Thymus (tissue), 14 donors: ENCODE data around the gene TSC22D4. TPM values are rescaled to one million over a fixed set of nuclear protein-coding genes. Genes with fewer than 3 reads are reported as not detected.
"Not testable (repeated sequence)": the region's sequence is repeated elsewhere in the genome, so short reads cannot be mapped to it uniquely, and the experiment has no call there.

Experiments used
- DNase-seq, 9 donors: peaks; one replicate each; pipeline ENCODE4 v3.0.0-alpha.2; 2013; ENCODE audit warnings: low spot score in 9 of 9, low read depth in 6 of 9, missing footprints in 1 of 9
- H3K27ac ChIP-seq, 2 donors: one replicate each; pipeline ENCODE4 v1.5.1; 2013; ENCODE audit warnings: control low read depth in 1 of 2, low read depth in 1 of 2, low read length in 1 of 2, mild to moderate bottlenecking in 1 of 2, moderate library complexity in 1 of 2
- H3K27me3 ChIP-seq, 2 donors: one replicate each; pipeline ENCODE4 v1.5.1; 2013; ENCODE audit warnings: low read length in 1 of 2; ENCODE audit not compliant: control insufficient read depth in 2 of 2, insufficient read depth in 1 of 2
- H3K36me3 ChIP-seq, 2 donors: one replicate each; pipeline ENCODE4 v1.5.1; 2013; ENCODE audit warnings: low read length in 1 of 2, mild to moderate bottlenecking in 1 of 2, moderate library complexity in 1 of 2; ENCODE audit not compliant: control insufficient read depth in 2 of 2, insufficient read depth in 2 of 2
- H3K4me1 ChIP-seq, 2 donors: one replicate each; pipeline ENCODE4 v1.5.1; 2013; ENCODE audit warnings: low read length in 2 of 2; ENCODE audit not compliant: control insufficient read depth in 2 of 2, insufficient read depth in 2 of 2
- H3K4me3 ChIP-seq, 2 donors: one replicate each; pipeline ENCODE4 v1.5.1; 2013; ENCODE audit warnings: low read length in 2 of 2, control low read depth in 1 of 2, mild to moderate bottlenecking in 1 of 2
- H3K9me3 ChIP-seq, 2 donors: one replicate each; pipeline ENCODE4 v1.5.1; 2013; ENCODE audit warnings: low read length in 1 of 2, mild to moderate bottlenecking in 1 of 2; ENCODE audit not compliant: control insufficient read depth in 2 of 2, insufficient read depth in 1 of 2
- WGBS: extraction: QIAGEN DNeasy Blood & Tissue Kit; methylation state at CpG from one replicate; pipeline ENCODE4 v1.1.7; 2013; 5-methylcytosine and 5-hydroxymethylcytosine counted together
- long read RNA-seq, 10 donors: transcript quantifications; one replicate each; lab custom pipeline, GENCODE V29; 2026
- polyA plus RNA-seq: library from polyadenylated mRNA; stranded (reverse); fragments of 200-250 nt; gene quantifications from one replicate; pipeline ENCODE4 v1.2.3, GENCODE V29; 2013
- total RNA-seq: library from RNA; stranded (reverse); fragments of 120-200 nt; gene quantifications from one replicate; pipeline ENCODE4 v1.2.4, GENCODE V29; 2013
- donor health status: healthy.

TSC22D4 gene
- total RNA-seq = 37.4 TPM
- 67.7 TPM for polyA plus RNA-seq
- long read RNA-seq, donor 1 = 0 reads
- long read RNA-seq, donor 2 = 0 reads
- long read RNA-seq, donor 3, transcript TSC22D4-201 (5 exons, 2,383 nt) = major isoform, 9 of 39 reads
- long read RNA-seq, donor 3, partial matches to known transcripts = 25 of 39 reads
- long read RNA-seq, donor 3, other reads (novel, unspliced or antisense) = 0 of 39 reads
- long read RNA-seq, donor 4, partial matches to known transcripts = 12 of 15 reads
- long read RNA-seq, donor 4, other reads (novel, unspliced or antisense) = 0 of 15 reads
- long read RNA-seq, donor 5, transcript TSC22D4-201 (5 exons, 2,383 nt) = major isoform, 10 of 55 reads
- long read RNA-seq, donor 5, transcript TSC22D4-202 (5 exons, 1,469 nt) = minor isoform, 6 of 55 reads
- long read RNA-seq, donor 5, partial matches to known transcripts = 39 of 55 reads
- long read RNA-seq, donor 5, other reads (novel, unspliced or antisense) = 0 of 55 reads
- long read RNA-seq, donor 6, transcript TSC22D4-201 (5 exons, 2,383 nt) = major isoform, 15 of 121 reads
- long read RNA-seq, donor 6, partial matches to known transcripts = 68 of 121 reads
- long read RNA-seq, donor 6, other reads (novel, unspliced or antisense) = 34 of 121 reads
- long read RNA-seq, donor 7, transcript TSC22D4-201 (5 exons, 2,383 nt) = major isoform, 7 of 40 reads
- long read RNA-seq, donor 7, partial matches to known transcripts = 30 of 40 reads
- long read RNA-seq, donor 7, other reads (novel, unspliced or antisense) = 0 of 40 reads
- long read RNA-seq, donor 8, transcript TSC22D4-201 (5 exons, 2,383 nt) = major isoform, 8 of 17 reads
- long read RNA-seq, donor 8, partial matches to known transcripts = 7 of 17 reads
- long read RNA-seq, donor 8, other reads (novel, unspliced or antisense) = 0 of 17 reads
- long read RNA-seq, donor 9, transcript TSC22D4-201 (5 exons, 2,383 nt) = major isoform, 9 of 19 reads
- long read RNA-seq, donor 9, partial matches to known transcripts = 9 of 19 reads
- long read RNA-seq, donor 9, other reads (novel, unspliced or antisense) = 0 of 19 reads
- long read RNA-seq, donor 10, transcript TSC22D4-201 (5 exons, 2,383 nt) = major isoform, 7 of 47 reads
- long read RNA-seq, donor 10, partial matches to known transcripts = 37 of 47 reads
- long read RNA-seq, donor 10, other reads (novel, unspliced or antisense) = 0 of 47 reads

DNA sequence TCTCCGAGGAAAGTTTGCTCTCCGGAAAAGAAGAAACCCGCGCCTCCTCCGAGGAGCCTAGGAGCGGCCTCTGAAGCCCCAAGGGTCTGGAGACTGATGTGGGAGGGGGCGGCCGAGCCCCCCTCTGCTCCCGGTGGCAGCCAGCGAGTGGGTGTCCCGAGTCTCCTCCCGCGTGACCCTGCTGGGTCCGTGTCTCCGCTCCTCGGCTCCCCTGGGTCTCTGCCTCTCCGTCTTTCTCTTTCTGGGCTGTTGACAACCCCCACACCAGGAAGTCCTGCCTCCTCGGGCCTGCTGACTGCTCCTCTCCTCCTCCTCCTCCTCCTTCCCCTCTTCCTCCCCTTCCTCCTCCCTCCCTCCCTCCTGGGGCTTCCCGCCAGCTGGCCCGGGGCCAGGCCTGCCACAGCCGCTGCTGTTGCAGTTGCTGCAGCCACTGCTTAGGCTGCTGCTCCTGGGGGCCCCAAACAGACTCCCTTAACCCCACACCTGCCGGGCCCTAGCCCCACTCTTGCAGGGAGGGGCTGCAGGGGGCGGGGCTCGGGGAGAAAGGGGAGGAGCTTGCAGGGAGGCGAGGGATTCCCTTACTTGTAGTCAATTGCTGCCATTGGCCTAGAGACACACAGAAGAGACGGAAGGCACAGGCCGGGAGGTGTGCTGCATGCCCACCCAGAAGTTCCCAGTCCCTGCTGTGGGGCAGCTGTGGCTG, at the start of gene TSC22D4:
TSC22D4 (minus strand) TSS at position 257 of the 703 bp plus-strand sequence. CDS start 1,176 bp downstream, outside the sequence.
- peaks cover 25 to 50% of the 10 kb centered on the region in 2 donors for H3K4me1 ChIP-seq
- H3K27me3 ChIP-seq = peaks cover 0 to 8% of the 10 kb centered on the region in 2 donors

DNA sequence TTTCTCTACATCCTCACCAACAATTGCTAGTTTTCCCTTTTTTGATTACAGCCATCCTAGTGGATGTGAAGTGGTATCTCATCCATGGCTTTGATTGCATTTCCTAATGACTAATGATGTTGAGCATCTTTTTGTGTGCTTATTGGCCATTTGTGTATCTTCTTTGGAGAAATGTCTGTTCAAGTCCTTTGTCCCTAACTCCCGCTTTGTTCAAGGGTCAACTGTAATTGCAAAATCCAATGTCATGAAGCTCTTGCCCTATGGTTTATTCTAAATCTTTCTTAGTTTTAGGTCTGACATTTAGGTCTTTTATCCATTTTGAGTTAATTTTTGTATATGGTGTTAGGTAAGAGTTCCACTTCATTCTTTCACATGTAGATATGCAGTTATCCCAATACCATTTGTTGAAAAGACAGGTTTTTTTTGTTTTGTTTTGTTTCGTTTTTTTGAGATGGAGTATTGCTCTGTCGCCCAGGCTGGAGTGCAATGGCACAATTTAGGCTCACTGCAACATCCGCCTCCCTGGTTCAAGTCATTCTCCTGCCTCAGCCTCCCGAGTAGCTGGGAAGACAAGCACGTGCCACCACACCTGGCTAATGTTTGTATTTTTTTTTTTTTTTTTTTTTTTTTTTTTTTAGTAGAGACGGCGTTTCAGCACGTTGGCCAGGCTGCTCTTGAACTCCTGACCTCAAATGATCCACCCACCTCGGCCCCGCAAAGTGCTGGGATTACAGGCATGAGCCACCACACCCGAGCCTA, 49.3 kb upstream of the TSC22D4 start:
- not testable (repeated sequence) for H3K4me1 ChIP-seq, H3K36me3 ChIP-seq, H3K4me3 ChIP-seq, H3K27ac ChIP-seq, H3K27me3 ChIP-seq, DNase-seq, H3K9me3 ChIP-seq
- 95% methylated on average over 12 of the region's 12 CpGs for WGBS

More for the DNA sequence above, at the start of gene TSC22D4:
- under 1% methylated on average over 27 of the region's 27 CpGs for WGBS
- Histone ChIP-seq H3K4me3 (peak within 1 kb of the TSS; percentile 97 to 100), H3K36me3 (peaks cover 23 to 30% of the 10 kb centered on the region in 2 donors), H3K27ac (peak within 1 kb of the TSS; percentile 93 to 97), H3K9me3 (peaks cover 0 to 2% of the 10 kb centered on the region in 2 donors)
- DNase-seq = peak; percentile 77 to 97 (median 89)

DNA sequence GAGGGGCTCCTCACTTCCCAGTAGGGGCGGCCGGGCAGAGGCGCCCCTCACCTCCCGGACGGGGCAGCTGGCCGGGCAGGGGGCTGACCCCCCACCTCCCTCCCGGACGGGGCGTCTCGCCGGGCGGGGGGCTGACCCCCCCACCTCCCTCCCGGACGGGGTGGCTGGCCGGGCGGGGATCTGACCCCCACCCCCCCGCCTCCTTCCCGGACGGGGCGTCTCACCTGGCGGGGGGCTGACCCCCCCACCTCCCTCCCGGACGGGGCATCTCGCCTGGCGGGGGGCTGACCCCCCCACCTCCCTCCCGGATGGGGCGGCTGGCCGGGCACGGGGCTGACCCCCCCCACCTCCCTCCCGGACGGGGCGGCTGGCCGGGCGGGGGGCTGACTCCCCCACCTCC, 44.2 kb upstream of the TSC22D4 start:
- WGBS = 97% methylated on average over 32 of the region's 34 CpGs
- H3K9me3 ChIP-seq, H3K4me3 ChIP-seq, H3K4me1 ChIP-seq, H3K27ac ChIP-seq, DNase-seq, H3K36me3 ChIP-seq, H3K27me3 ChIP-seq: not testable (repeated sequence)

DNA sequence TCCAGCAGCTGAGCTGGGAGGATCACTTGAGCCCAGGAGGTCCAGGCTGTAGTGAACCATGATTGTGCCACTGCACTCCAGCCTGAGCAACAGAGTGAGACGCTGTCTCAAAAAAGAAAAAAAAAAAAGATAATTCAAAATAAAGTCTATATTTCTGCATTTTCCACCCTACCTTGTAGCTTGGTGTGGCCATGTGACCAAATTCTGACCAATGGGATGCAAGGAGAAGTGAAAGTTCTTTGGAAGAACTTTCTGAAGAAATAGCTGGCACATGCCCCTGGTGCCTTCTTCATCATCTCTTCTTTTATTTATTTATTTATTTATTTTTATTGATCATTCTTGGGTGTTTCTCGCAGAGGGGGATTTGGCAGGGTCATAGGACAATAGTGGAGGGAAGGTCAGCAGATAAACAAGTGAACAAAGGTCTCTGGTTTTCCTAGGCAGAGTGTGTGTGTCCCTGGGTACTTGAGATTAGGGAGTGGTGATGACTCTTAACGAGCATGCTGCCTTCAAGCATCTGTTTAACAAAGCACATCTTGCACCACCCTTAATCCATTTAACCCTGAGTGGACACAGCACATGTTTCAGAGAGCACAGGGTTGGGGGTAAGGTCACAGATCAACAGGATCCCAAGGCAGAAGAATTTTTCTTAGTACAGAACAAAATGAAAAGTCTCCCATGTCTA, 43.0 kb upstream of the TSC22D4 start:
- H3K4me1 ChIP-seq, H3K27ac ChIP-seq, DNase-seq, H3K9me3 ChIP-seq, H3K27me3 ChIP-seq, H3K36me3 ChIP-seq, H3K4me3 ChIP-seq: not testable (repeated sequence)
- 93% methylated on average over 2 of the region's 3 CpGs for WGBS

DNA sequence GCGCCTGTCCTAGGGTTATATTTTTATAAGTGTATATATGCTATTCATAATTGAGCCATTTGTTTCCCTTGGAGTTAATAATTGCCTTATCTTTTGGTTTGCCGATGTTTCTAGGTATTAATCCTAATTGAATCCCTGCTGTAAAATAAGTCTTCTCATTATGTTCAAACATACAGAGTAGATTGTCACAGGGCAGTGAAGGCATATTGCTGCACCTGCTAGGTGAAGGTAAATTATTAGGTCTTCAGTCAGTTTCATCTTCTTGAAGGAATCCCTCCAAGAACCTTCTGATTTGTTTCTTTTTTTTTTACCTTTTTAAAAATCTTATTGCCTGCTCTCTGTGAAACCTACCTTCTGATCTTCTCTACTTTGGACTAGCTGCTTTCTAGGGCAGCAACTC, 42.1 kb upstream of the TSC22D4 start:
- Histone ChIP-seq H3K4me3 (no peak overlapping the region), H3K36me3 (no peaks in the 10 kb centered on the region), H3K4me1 (peaks cover 0 to 8% of the 10 kb centered on the region in 2 donors), H3K27ac (no peak overlapping the region), H3K27me3 (no peaks in the 10 kb centered on the region), H3K9me3 (no peaks in the 10 kb centered on the region)
- no peak for DNase-seq
- 97% methylated on average over 2 of the region's 2 CpGs for WGBS

DNA sequence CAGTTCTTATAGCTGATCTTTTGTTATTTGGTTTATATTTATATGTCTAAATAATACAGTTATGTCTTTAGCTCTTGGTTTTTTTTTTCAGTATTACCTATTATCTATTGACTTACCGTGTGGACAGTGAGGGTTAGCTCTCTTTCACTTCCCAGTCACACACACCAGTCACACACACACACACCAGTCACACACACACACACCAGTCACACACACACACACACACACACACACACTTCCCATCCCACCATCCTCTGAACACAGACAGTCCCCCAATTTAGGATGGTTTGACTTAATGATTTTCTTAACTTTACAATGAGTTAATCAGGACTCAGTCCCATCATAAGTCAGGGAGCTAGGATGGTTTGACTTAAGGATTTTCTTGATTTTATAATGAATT, 41.1 kb upstream of the TSC22D4 start:
- no peaks in the 10 kb centered on the region for H3K9me3 ChIP-seq
- no peaks in the 10 kb centered on the region for H3K27me3 ChIP-seq
- no peak overlapping the region for H3K27ac ChIP-seq
- 62% methylated on average over 1 of the region's 1 CpG for WGBS
- H3K36me3 ChIP-seq = no peaks in the 10 kb centered on the region
- DNase-seq = no peak
- no peak overlapping the region for H3K4me3 ChIP-seq
- H3K4me1 ChIP-seq = peaks cover 0 to 13% of the 10 kb centered on the region in 2 donors

DNA sequence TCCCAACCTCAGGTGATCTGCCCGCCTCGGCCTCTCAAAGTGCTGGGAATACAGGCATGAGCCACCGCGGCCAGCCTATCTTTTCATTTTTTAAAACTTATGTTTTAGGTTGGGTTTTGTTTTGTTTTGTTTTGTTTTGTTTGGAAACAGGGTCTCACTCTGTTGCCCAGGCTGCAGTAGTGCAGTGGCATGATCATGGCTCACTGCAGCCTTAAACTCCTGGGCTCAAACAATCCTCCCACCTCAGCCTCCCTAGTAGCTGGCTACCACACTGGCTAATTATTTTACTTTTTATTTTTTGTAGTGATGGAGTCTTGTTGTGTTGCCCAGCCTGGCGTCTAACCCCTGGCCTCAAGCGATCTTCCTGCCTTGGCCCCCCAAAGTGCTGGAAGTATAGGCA, 40.6 kb upstream of the TSC22D4 start:
- no peaks in the 10 kb centered on the region for H3K36me3 ChIP-seq
- H3K4me3 ChIP-seq = no peak overlapping the region
- no peak overlapping the region for H3K27ac ChIP-seq
- WGBS = 95% methylated on average over 6 of the region's 6 CpGs
- no peaks in the 10 kb centered on the region for H3K9me3 ChIP-seq
- H3K4me1 ChIP-seq = peaks cover 0 to 13% of the 10 kb centered on the region in 2 donors
- H3K27me3 ChIP-seq = no peaks in the 10 kb centered on the region
- no peak for DNase-seq
